HG03108 (cell line): Measurements from ENCODE around the gene WWOX.

Experiments
- ATAC-seq: cut with Tn5 transposase; IDR thresholded peaks from one replicate; pipeline ENCODE4 v1.9.1; 2021; ENCODE audit warnings: moderate library complexity; ENCODE audit not compliant: unreplicated experiment

WWOX gene

DNA sequence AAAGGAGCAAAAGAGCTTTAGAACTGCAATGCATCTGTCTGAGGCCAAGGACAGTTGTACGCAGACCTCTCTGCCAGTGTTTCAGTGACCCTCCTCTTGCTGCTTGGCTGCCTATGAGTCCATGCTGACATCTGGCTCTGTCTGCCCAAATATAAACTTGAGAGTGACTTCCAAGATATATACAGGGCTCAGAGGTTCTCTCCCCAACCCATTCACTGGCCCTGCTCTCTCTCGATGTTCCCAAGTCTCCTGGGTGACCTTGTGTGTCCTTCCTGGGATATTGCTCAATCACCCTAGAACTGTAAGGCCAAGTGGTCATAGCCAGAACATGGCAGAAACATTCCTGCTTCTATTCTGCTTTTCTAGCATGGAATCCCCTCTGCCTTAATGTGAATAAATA is 716.3 kb downstream of the WWOX start:
- ATAC-seq, result no peak

DNA sequence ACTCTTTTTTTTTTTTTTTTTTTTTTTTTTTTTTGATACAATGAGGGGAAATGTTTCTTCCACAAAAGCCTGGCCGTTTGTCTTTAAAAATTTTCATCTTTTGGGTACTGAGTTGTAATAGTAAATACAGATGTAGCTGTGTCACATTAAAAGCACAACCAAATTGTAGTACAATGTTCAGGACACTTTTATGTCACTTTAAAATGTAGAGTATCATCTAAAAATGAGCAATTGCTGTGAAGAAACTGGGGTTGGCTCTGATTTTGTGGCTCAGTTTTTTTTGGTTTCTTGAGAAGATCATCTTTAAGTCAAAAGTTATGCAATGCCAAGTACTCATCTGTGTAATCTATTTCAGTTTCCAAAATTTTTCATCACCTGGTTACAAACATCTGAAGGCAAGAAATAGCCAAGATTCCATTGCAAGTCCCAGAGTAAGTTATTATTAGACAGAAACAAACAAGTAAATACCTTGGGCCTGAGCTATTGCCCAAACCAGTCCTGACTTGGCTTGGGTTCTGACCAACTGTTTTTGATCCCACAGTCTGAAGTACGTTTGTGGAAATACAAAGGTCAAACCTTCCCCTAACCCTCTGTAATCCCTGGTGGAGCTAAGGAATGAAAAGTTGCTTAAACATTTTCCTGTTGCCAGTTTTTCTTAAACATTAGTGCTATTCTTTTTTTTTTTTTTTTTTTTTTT is 717.2 kb downstream of the WWOX start:
- ATAC-seq, result no peak

DNA sequence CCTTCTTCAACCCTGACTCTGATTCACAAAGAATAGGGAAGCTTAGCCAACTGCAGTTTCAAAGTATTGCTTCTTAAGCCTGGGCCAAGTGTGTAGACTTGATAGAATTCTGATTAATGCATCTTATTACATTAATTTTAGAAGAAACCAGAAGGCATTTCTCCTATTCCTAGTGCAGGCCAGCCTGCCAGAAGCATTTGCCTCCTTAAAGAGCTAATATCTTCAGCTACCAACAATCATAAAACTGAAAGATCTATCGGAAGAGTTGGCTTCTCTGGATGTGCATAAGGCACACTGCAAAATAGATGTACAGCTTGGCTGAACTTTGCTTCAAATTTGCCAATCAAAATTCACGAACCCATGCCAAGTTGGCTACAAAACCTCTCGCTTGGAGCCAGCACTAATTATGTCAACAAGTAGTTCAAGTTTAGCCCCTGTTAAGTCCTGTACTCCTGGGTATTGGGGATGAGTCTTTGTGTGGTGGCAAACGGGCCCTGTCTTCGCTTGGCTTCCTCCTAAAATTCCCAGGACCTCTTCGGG is 717.8 kb downstream of the WWOX start:
- no peak for ATAC-seq

DNA sequence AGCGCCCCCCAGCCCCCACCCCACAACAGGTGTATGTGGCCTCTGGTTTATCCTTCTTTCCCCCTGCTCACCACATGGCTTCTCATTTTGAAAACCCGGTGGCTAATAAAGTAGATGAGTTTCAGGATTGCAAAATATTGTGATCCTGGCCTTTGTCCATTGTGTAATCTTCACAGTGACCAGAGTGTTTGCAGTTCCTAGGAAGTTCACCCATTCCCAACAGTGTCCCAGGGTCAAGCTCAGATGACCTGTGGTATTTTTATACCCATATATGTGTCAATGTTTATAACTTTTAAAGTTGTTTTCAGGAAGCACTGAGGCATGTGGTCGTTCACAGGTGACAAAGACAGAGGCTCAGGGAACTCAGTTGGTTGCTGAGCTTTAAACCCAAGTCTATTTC is 721.9 kb downstream of the WWOX start:
- ATAC-seq, result no peak

DNA sequence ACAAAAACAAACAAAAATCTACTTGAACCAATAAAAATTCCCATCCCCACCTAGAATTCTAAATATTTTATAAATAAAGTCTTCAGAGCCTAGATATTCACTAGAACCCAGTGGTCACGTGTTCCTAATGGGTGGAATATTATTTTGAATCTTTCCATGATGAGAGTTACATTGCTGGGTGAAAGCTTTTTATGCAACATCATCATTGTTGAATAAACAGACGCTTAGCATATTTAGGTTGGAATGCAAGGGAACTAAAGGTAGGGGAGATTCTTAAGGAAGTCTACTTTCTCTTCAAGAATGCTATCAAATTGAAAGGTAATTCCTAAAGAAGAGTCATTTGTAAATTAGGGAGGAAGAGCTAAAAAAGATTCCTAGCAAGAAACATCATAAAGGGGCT is 723.1 kb downstream of the WWOX start:
- no peak for ATAC-seq

DNA sequence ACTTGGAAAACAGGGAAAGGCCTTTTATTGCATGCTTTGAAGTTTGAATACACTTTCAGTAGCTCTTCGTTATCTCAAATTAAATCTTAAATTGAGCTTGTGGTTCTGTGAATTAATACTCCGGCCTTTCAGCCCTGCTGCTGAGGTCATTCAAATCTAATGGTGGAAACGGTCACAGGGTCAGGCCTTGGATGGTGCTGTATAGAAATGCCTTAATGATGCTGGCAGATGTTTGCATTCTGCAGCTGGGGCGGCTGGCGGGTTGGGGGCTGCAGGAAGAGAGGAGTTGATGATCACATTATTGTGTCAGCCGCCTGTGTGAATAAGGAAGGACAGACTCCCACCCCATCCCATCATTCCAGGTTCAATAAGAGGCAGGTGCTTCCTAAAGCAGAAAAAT is 723.6 kb downstream of the WWOX start:
- no peak for ATAC-seq

DNA sequence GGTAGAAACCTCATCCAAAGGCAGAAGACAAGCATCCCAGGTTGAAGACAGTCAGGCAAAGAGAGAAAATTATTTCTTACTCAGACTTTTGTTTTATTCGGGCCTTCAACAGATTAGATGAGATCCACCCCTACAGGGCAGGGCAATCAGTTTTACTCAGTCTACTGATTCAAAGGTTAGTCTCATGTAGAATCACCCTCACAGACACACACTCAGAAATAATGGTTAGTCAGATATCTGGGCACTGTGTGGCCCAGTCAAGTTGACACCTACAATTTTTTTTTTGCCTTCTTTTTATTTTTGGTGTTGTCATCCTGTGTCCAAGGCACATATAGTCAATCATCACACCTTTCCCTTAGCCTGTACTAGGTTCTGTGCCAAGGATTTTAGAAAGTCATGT is 729.8 kb downstream of the WWOX start:
- ATAC-seq, result no peak

DNA sequence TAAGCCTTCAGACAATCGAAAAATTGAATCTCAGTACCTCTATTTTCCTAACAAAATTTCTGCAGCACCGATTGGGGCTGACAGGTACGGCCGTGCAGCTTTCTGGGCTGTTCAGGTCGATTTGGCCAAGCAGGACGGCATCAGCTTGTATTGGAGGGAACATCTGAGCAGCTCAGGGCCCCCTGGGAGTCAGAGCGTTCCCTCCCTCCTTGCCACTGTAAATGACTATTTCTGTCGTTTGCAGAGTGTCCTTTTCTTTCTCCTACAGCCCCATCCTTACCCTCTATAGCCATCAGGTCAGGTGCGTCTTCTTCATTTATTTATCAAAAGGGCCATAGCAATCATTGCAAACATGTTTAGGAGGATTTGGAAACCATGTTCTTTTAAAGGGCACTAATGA is 731.1 kb downstream of the WWOX start:
- no peak for ATAC-seq

DNA sequence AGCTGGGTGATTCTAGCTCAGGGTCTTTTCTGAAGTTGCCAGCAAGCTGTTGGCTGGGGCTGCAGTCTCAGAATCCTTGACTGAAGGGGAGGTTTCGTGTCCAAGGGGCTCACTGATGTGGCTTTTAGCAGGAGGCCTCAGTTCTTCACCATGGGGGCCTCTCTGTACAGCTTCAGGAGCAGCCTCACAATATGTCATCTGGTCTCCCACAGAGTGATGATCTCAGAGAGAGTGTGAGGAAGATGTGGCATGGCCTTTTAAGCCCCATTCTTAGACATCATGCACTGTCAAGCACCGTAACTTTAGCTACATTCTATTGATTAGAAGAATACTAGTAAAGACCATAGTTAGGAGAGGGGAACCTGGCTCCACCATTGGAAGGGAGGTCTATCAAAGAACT is 732.6 kb downstream of the WWOX start:
- no peak for ATAC-seq

DNA sequence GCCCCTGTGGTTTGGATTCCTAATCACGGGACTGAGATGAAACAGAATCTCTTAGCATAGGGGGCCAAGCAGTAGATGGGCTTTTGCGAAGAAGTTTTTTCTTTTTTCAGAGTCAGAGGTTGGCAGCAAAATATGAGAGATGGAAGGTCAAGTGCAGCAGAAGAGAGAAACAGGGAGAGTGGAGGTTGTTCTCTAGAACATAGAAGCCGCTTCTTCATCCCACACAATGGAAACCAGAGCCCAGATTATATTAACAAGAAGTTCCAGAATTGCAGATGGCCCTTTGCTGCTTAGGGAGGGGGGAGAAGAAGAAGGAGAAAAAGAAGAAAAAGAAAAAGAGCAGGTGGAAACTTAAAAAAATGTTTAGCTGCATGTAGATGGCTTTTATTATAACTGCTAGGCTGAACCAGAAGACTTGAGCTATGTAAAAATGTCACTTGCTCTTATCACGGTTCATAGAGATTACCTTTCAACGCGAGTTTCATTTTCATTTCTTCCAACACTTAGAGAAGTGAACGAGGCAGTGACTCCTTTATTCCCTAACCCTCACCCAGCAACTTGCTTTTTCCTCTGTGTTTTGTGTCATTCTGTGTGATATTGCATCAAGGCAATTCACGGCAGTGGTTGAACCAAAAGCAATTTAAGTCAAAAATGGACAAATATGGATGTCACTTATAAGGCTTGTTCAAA is 737.5 kb downstream of the WWOX start:
- ATAC-seq, result no peak

DNA sequence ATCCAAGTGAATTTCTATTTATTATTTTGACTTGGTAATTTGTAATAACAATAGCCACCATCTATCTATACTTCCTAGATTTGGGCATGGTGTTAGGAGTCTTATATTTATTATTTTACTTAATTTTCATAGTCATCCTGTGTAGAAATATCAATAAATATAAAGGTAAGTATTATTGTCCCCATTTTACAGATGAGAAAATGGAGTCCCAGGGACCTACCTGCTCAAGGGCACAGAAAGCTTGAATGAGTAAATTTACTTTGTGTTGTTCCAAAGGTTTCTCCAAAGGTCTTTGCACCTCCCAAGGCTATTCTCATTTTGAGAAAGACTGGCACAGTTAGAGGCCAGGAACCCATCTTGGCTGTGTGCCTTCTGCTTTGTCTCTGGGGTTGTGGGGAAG is 738.3 kb downstream of the WWOX start:
- ATAC-seq, result no peak

DNA sequence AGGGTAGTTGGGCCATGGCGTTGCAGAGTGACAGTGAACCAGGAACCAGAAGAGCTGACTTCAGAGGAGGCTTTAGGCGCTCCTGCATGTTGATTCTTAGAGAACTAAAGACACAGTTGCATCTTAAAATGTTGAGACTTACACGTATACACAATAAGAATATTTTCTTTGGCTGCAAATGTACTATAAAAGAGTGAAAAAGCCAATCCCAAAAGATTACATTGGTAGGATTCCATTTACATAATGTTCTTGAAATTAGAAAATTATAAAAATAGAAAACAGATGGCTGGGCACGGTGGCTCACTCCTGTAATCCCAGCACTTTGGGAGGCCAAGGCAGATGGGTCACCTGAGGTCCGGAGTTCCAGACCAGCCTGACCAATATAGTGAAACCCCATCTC is 738.8 kb downstream of the WWOX start:
- no peak for ATAC-seq

DNA sequence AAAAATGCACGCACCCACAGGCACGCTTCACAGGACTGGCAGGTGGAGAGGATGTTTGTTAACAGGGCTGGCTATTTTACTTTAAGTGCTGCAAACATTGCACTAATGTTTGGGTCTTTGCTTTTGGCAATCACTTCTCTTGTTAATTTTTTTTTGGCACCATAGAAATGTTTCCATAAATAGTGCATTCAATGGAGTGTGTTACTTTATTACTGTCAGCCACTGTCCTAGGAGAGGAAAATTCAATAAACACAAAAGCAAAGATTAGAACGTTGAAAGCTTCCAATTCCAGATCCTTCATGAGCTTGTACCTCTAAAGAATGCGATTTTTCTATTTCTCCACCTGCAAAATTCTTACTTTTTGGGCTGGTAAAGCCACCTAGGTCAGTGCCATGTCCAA is 743.5 kb downstream of the WWOX start:
- ATAC-seq, result no peak

DNA sequence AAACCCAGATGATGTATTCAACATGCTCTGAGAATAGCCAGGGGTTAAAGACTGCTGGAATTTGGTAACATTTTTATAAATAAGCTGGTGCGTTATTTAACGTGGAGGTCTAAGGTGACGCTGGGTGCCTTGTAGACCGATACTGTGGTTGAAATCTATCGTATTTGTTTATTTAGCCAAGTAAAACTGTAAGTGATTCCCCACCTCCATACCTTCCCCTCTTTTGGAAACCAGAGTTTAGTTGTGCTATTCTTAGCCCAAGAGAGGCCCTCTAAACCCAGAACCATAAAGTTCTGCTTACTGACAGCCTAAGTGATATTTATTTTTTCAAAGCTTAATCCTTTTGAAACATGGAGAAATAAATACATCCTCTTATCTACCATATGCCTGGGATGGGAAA is 744.5 kb downstream of the WWOX start:
- ATAC-seq, result no peak

DNA sequence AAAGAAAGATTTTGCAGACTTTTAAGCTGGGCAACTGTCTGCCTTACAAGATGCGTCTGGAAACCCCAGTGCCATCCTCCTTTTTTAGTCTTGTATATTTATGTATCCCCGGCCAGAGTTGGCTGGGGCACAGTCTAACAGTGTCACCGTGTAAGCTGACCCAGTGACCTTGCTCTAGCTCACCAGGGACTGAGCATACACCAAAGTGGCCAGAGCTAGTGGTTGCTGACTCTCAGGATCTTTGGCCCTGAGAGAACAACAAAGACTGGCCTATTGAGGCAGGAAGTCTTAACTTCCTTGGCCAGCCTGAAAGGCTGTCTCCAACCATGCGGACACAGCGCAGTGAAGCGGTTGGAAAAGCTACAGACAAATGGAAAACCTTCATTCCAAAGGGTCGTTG is 745.2 kb downstream of the WWOX start:
- no peak for ATAC-seq

DNA sequence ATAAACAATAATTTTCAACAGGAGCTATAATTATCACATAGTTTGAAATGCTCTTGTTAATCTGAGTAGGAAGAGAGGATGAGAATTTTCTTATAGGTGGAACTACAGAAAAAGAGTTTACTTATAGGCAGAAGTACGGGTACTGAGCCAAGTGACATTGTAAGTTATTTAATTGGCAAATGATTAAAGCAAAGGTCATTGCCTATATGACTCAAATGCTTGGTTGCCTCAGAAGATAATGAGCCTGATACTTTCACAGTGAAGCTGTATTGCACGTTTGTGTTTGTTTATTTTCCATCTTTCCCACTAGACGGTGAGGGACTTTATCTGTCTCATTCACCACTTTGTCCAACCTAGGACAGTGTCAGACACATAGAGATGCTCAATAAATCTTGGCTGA is 751.8 kb downstream of the WWOX start:
- no peak for ATAC-seq

DNA sequence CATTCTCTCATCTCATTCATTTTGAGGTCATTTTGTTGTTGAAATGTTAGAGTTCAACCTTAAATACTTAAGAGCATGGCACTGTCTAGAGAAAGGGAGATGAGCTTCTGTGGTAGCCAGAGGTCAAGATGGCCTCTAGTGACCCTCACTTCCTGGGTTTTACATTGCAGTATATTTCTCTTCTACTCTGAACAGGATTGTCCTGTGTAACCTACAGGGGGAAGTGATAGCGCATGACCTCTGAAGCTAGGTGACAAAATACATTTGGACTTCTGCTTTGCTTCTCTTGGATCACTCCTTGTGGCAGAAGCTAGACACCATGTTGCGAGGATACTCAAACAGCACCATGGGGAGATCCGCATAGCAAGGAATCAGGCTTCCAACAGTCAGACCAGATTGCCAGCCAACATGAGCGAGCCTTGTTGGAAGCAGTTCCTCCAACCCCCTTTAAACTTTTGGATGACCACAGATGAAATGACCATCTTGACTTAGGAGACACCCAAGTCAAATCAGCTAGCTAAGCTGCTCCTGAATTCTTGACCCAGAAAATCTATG is 752.7 kb downstream of the WWOX start:
- ATAC-seq, result no peak

DNA sequence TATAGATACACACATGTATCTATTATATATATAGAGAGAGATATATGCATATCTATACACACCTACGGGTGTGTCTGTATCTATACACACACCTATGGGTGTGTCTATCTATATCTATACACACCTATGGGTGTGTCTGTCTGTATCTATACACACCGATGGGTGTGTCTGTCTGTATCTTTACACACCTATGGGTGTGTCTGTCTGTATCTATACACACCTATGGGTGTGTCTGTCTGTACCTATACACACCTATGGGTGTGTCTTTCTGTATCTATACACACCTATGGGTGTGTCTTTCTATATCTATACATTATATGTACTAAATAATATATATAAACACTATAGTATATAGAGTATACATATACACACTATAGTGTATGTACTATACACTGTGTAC is 762.6 kb downstream of the WWOX start:
- no peak for ATAC-seq

DNA sequence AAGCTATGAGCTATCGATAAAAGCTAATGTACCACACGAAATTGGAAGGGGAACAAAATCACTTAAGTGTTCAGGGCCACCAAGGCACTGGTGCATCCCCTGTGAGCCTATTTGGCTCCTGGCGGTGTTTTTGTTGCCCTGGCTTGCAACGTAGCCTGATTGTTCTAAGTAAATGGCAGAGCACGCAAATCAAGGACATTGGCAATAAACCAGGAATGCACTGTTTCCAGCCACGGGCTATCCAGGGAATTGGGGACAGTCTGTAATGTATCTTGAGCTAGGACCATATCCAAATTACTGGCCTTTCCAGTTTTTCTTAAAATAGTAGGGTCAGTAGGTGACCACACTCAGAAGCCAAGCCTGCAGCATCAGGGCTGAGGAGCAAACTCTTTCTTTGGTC is 767.1 kb downstream of the WWOX start:
- ATAC-seq, result no peak

DNA sequence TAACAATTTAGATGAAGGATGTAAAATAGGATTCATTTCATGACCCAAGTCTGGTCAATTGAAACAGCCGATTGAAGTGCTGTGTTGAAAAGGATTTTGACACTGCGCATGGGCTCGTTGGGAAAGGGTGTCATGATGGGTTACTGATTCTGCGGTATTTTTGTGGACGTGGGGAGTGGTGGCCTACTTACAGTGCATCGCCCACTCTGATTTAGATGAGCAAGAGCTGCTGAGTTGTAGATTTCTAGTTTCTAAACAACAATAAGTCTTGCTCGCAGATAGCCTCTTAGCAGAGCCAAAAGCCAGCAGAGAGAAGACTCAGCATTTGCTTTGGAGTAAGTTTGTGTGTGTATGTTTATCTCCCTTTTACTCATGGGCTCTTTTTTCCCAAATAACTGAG is 770.0 kb downstream of the WWOX start:
- ATAC-seq, result no peak

DNA sequence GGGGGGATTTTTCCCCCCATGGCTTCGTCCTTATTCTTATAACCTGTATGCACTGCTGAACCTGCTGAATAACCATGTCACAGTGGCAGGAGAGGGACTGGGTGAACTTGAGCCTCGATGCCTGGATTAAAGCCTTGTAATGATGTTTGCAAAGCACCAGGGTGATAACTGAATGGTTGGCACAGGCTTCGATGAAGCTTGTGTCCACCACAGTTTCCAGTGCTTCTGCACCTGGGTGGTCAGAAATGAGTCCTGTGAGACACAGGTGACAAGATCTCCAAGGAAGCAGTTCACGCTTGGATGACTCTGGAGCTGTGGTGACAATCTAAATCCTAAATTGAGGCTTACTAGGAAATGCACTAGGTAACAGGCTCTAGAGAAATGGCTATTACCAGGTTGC is 771.8 kb downstream of the WWOX start:
- no peak for ATAC-seq

DNA sequence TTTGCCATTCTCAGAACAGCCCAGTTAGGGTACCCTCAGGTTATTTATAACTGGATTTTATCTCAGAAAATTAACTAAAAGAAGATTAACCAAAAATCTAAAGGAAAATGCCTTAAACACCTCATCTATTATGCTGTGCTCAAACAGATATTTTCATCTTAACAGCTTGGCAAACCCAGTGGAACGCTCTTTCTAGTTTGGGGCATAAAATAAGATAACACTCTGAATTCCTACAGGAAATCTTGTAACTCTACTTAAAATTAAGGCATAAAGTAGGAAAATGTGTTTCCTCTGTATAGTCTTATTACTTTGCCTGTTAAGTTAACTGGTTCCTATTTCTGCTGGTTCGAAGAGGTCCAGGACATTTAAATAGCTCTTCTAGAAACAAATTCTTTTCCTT is 777.2 kb downstream of the WWOX start:
- no peak for ATAC-seq
